Stimulated activated naive CD8-positive, alpha-beta T cell treated with anti-CD3 and anti-CD28 coated beads, Interleukin-15, amount 100 ng/mL, for 72 hours (primary cell): Measurements from ENCODE around the gene DEFB128.

Source experiments
- ATAC-seq: fragments of 150-1000 bp; cut with Tn5 transposase; 2 replicates; pipeline ENCODE4 v1.10.0; 2021; ENCODE audit warnings: mild to moderate bottlenecking, moderate library complexity
- DNase-seq, 2 donors: peaks; one replicate each; pipeline ENCODE4 v3.0.0; 2021 to 2022
- H3K27ac Mint-ChIP-seq, 2 donors: one replicate each; pipeline ENCODE4 v1.8.0; 2022; ENCODE audit warnings: mild to moderate bottlenecking in 2 of 2, mixed read lengths in 2 of 2, moderate library complexity in 2 of 2
- H3K27me3 Mint-ChIP-seq: one replicate; pipeline ENCODE4 v1.8.0; 2022; ENCODE audit warnings: mixed read lengths
- H3K4me1 Mint-ChIP-seq: one replicate; pipeline ENCODE4 v1.8.0; 2022; ENCODE audit warnings: mild to moderate bottlenecking, mixed read lengths
- H3K4me3 Mint-ChIP-seq, 2 donors: one replicate each; pipeline ENCODE4 v1.8.0; 2022; ENCODE audit warnings: mild to moderate bottlenecking in 2 of 2, mixed read lengths in 2 of 2, moderate library complexity in 1 of 2
- H3K9me3 Mint-ChIP-seq, 2 donors: one replicate each; pipeline ENCODE4 v1.8.0; 2022; ENCODE audit warnings: mixed read lengths in 2 of 2

The DEFB128 gene

GRCh38 chr20:199996-200395, 10.5 kb upstream of the DEFB128 start:
- Mint-ChIP-seq H3K9me3 (no peaks in the 10 kb centered on the region), H3K4me3 (no peak overlapping the region), H3K27ac (no peak overlapping the region), H3K27me3 (peaks cover 35% of the 10 kb centered on the region), H3K4me1 (no peaks in the 10 kb centered on the region)
- ATAC-seq (no peak), DNase-seq (no peak)

- Mint-ChIP-seq H3K4me1 (no peaks in the 10 kb centered on the region), H3K27ac (no peak overlapping the region)
- no peak for ATAC-seq
Measured at GRCh38 chr20:198225-198624, 8.7 kb upstream of the DEFB128 start.

GRCh38 chr20:187733-188132, 1.8 kb downstream of the DEFB128 start:
- H3K27me3 Mint-ChIP-seq: peaks cover 78% of the 10 kb centered on the region
- peaks cover 18 to 31% of the 10 kb centered on the region in 2 donors for H3K9me3 Mint-ChIP-seq
- DNase-seq (no peak), ATAC-seq (no peak)
- peaks cover 12% of the 10 kb centered on the region for H3K4me1 Mint-ChIP-seq
- H3K4me3 Mint-ChIP-seq: no peak overlapping the region
- no peak overlapping the region for H3K27ac Mint-ChIP-seq

More at GRCh38 chr20:198225-198624, 8.7 kb upstream of the DEFB128 start:
- DNase-seq: no peak
- no peak overlapping the region for H3K4me3 Mint-ChIP-seq
- H3K27me3 Mint-ChIP-seq: peaks cover 36% of the 10 kb centered on the region
- H3K9me3 Mint-ChIP-seq: no peaks in the 10 kb centered on the region

- no peak for DNase-seq
- H3K27ac Mint-ChIP-seq: no peak overlapping the region
- H3K9me3 Mint-ChIP-seq: peaks cover 18 to 25% of the 10 kb centered on the region in 2 donors
- peaks cover 12% of the 10 kb centered on the region for H3K4me1 Mint-ChIP-seq
- peaks cover 66% of the 10 kb centered on the region for H3K27me3 Mint-ChIP-seq
- no peak for ATAC-seq
- H3K4me3 Mint-ChIP-seq: no peak overlapping the region
Measured at GRCh38 chr20:184288-184687, 5.2 kb downstream of the DEFB128 start.

GRCh38 chr20:168876-169275, 20.6 kb downstream of the DEFB128 start:
- Mint-ChIP-seq H3K4me3 (no peak overlapping the region), H3K4me1 (no peaks in the 10 kb centered on the region), H3K27ac (no peak overlapping the region), H3K9me3 (no peaks in the 10 kb centered on the region), H3K27me3 (peaks cover 15% of the 10 kb centered on the region)
- ATAC-seq: no peak
- DNase-seq: no peak

- no peak overlapping the region for H3K4me3 Mint-ChIP-seq
- no peak overlapping the region for H3K27ac Mint-ChIP-seq
- no peaks in the 10 kb centered on the region for H3K9me3 Mint-ChIP-seq
- no peak for ATAC-seq
- peaks cover 18% of the 10 kb centered on the region for H3K27me3 Mint-ChIP-seq
- H3K4me1 Mint-ChIP-seq: no peaks in the 10 kb centered on the region
- DNase-seq: no peak
Measured at GRCh38 chr20:164618-165017, 24.9 kb downstream of the DEFB128 start.

GRCh38 chr20:157154-157553, 32.4 kb downstream of the DEFB128 start, which contains the start of gene DEFB127:
Gene DEFB127, plus strand, starts transcription at chr20:157454. Its CDS starts 91 bp downstream, at chr20:157545.
- no peaks in the 10 kb centered on the region for H3K4me1 Mint-ChIP-seq
- DNase-seq: no peak
- no peak for ATAC-seq
- H3K4me3 Mint-ChIP-seq: no peak within 1 kb of the TSS
- no peaks in the 10 kb centered on the region for H3K9me3 Mint-ChIP-seq
- peaks cover 50% of the 10 kb centered on the region for H3K27me3 Mint-ChIP-seq
- H3K27ac Mint-ChIP-seq: peak within 1 kb of the TSS in 1 of 2 donors; percentile 58

- no peak overlapping the region for H3K4me3 Mint-ChIP-seq
- H3K27me3 Mint-ChIP-seq: peaks cover 45% of the 10 kb centered on the region
- DNase-seq (no peak), ATAC-seq (no peak)
- no peaks in the 10 kb centered on the region for H3K4me1 Mint-ChIP-seq
- no peak overlapping the region for H3K27ac Mint-ChIP-seq
- H3K9me3 Mint-ChIP-seq: no peaks in the 10 kb centered on the region
Measured at GRCh38 chr20:152131-152530, 37.4 kb downstream of the DEFB128 start.

GRCh38 chr20:145877-146276, 43.6 kb downstream of the DEFB128 start:
- DNase-seq: no peak
- H3K4me3 Mint-ChIP-seq: no peak overlapping the region
- no peaks in the 10 kb centered on the region for H3K9me3 Mint-ChIP-seq
- ATAC-seq: no peak
- no peak overlapping the region for H3K27ac Mint-ChIP-seq
- no peaks in the 10 kb centered on the region for H3K4me1 Mint-ChIP-seq
- peaks cover 43% of the 10 kb centered on the region for H3K27me3 Mint-ChIP-seq

- DNase-seq: no peak
- Mint-ChIP-seq H3K4me1 (no peaks in the 10 kb centered on the region), H3K9me3 (no peaks in the 10 kb centered on the region), H3K4me3 (no peak within 1 kb of the TSS), H3K27ac (no peak within 1 kb of the TSS), H3K27me3 (peaks cover 64% of the 10 kb centered on the region)
- ATAC-seq: no peak
Measured at GRCh38 chr20:142290-142689, 47.2 kb downstream of the DEFB128 start, which contains the start of gene DEFB126. Gene DEFB126, plus strand, starts transcription at chr20:142590. Its CDS starts 39 bp downstream, at chr20:142629.
